Spleen (tissue), 11 donors: ENCODE results near the gene COX6A1. TPM values are rescaled to one million over a fixed set of nuclear protein-coding genes. Genes with fewer than 3 reads are reported as not detected.

Experiments
- DNase-seq: peaks from one replicate; pipeline ENCODE4 v3.0.0-alpha.2; 2020
- H3K27ac ChIP-seq, 8 donors: fragments of 200-600 bp; sonication (generic) in 7 of 8; 1 replicate in 4 of 8; 2 replicates in 4 of 8; pipeline versions ENCODE4 v1.5.0 to v1.8.0; 2016 to 2021; ENCODE audit warnings: inconsistent platforms in 4 of 8, mild to moderate bottlenecking in 4 of 8, moderate library complexity in 1 of 8
- H3K27me3 ChIP-seq, 7 donors: fragments of 200-600 bp; sonication (generic) in 6 of 7; replicated peaks in 1 of 7; 1 replicate in 4 of 7; 2 replicates in 3 of 7; pipeline versions ENCODE4 v1.5.0 to v1.8.0; 2016 to 2021; ENCODE audit warnings: inconsistent platforms in 3 of 7, mild to moderate bottlenecking in 1 of 7
- H3K36me3 ChIP-seq, 6 donors: fragments of 200-600 bp; sonication (generic) in 5 of 6; 1 replicate in 4 of 6; 2 replicates in 2 of 6; pipeline versions ENCODE4 v1.5.0 to v1.8.0; 2016 to 2021; ENCODE audit warnings: inconsistent platforms in 2 of 6
- H3K4me1 ChIP-seq, 6 donors: fragments of 200-600 bp; sonication (generic) in 5 of 6; 1 replicate in 3 of 6; 2 replicates in 3 of 6; pipeline versions ENCODE4 v1.5.0 to v1.8.0; 2016 to 2021; ENCODE audit warnings: inconsistent platforms in 3 of 6
- H3K4me3 ChIP-seq, 8 donors: fragments of 200-600 bp; sonication (generic) in 7 of 8; 1 replicate in 4 of 8; 2 replicates in 4 of 8; pipeline versions ENCODE4 v1.5.0 to v1.8.0; 2016 to 2021; ENCODE audit warnings: inconsistent platforms in 4 of 8, mild to moderate bottlenecking in 4 of 8, moderate library complexity in 2 of 8
- H3K9me3 ChIP-seq, 8 donors: fragments of 200-600 bp; sonication (generic) in 7 of 8; 1 replicate in 4 of 8; 2 replicates in 4 of 8; pipeline versions ENCODE4 v1.5.0 to v1.8.0; 2016 to 2021; ENCODE audit warnings: inconsistent platforms in 4 of 8
- CTCF ChIP-seq, 11 experiments: fragments of 200-600 bp in 7 of 11; fragments of 450-650 bp in 4 of 11; sonication (generic) in 4 of 11; IDR thresholded peaks in 8 of 11; conservative IDR thresholded peaks in 3 of 11; 1 replicate in 7 of 11; 2 replicates in 4 of 11; pipeline versions ENCODE4 v1.4.0 to v1.8.0; 2016 to 2021; ENCODE audit warnings: antibody characterized with exemption in 11 of 11, inconsistent platforms in 4 of 11, mild to moderate bottlenecking in 1 of 11
- POLR2A ChIP-seq, 3 donors: fragments of 450-650 bp; IDR thresholded peaks; one replicate each; pipeline ENCODE4 v1.5.1; 2017; ENCODE audit warnings: antibody characterized with exemption in 3 of 3, mild to moderate bottlenecking in 1 of 3
- POLR2AphosphoS5 ChIP-seq, 3 donors: sonication (generic); formaldehyde crosslinking; IDR thresholded peaks; one replicate each; pipeline ENCODE4 v1.5.1; 2017; ENCODE audit warnings: antibody characterized with exemption in 3 of 3
- WGBS, 5 donors: extraction: QIAGEN DNeasy Blood & Tissue Kit in 3 of 5; methylation state at CpG; one replicate each; pipeline versions ENCODE4 v1.1.5 to v1.1.7; 2013 to 2018; 5-methylcytosine and 5-hydroxymethylcytosine counted together
- intact Hi-C: fragments of 100-400 bp; cut with DNase I; formaldehyde crosslinking; loops from one replicate; pipeline ENCODE4 v1.15.0; 2023; ENCODE audit warnings: low total_unique reads
- polyA plus RNA-seq, 3 donors: library from polyadenylated mRNA; stranded (reverse); fragments of 200-250 nt; gene quantifications; one replicate each; pipeline ENCODE4 v1.2.1, GENCODE V29; 2013
- total RNA-seq, 7 donors: library from RNA; depleted of rRNA in 3 of 7; stranded (reverse); fragments of >200 nt in 3 of 7; fragmentation: NEBNext Ultra II Directional in 4 of 7; extraction: Animal tissue kit (Norgen Biotek cat#: 25700) in 4 of 7; gene quantifications; one replicate each; pipeline versions ENCODE4 v1.1.0 to v1.2.1, GENCODE V29; 2016 to 2021
- donor health status: healthy with polysubstance abuse.
- donor health status: DM: no; HTN: no; CAD: no; lungs with moderate emphysema.
- donor health status: DM: no; HTN: no; CAD: no.
- donor health status: Bipolar disorder and iron deficiency.
- donor health status: healthy.
- donor health status: DM: no; HTN: no; CAD: no.
- donor health status: DM: yes; HTN: yes; CAD: no.

Gene COX6A1
- total and polyA plus RNA-seq, 10 donors: 182 to 551 (median 390) TPM

GRCh38 chr12:120490325-120490724, 52.4 kb downstream of the COX6A1 start:
- Histone ChIP-seq H3K4me3 (no peak overlapping the region), H3K27ac (no peak overlapping the region), H3K36me3 (peaks cover 0 to 7% (median 0%) of the 10 kb centered on the region in 6 donors), H3K9me3 (no peaks in the 10 kb centered on the region), H3K27me3 (no peaks in the 10 kb centered on the region), H3K4me1 (peaks cover 4 to 10% (median 6%) of the 10 kb centered on the region in 6 donors)
- 90 to 98% (median 95%) methylated on average over 5 of the region's 5 CpGs for WGBS, 5 donors
- TF ChIP-seq POLR2AphosphoS5 (IDR thresholded peaks at IDR 0.05) (no peak), POLR2A (IDR thresholded peaks at IDR 0.05) (no peak), CTCF (IDR thresholded peaks at IDR 0.05 in 8 of 11, conservative IDR thresholded peaks at IDR 0.05 in 3 of 11) (no peak)
- intact Hi-C loops: no loop called here
- DNase-seq: no peak

Other genes with a start within 250 kb of the COX6A1 start
- 100 to 1,000 TPM in 4 of 7 donors, 10 to 100 TPM in 3; 91.6 to 131 (median 106) TPM for gene GCN1, start 243.4 kb upstream of the COX6A1 start, total RNA-seq
- 10 to 100 TPM; 10.4 to 22.1 (median 14.5) TPM for gene GCN1, start 243.4 kb upstream of the COX6A1 start, polyA plus RNA-seq
- gene RPLP0, start 237.0 kb upstream of the COX6A1 start, total RNA-seq: 1,000 to 10,000 TPM; 1,023 to 1,741 (median 1,286) TPM
- 1,000 to 10,000 TPM; 3,423 to 5,071 (median 3,908) TPM for gene RPLP0, start 237.0 kb upstream of the COX6A1 start, polyA plus RNA-seq
- 100 to 1,000 TPM in 5 of 7 donors, 10 to 100 TPM in 2; 91.8 to 161 (median 149) TPM for gene PXN, start 172.4 kb upstream of the COX6A1 start, total RNA-seq
- gene PXN, start 172.4 kb upstream of the COX6A1 start, polyA plus RNA-seq: 10 to 100 TPM; 22.3 to 49.8 (median 35.6) TPM
- gene RNU4-2, start 146.2 kb upstream of the COX6A1 start, total RNA-seq: over 10,000 TPM in 4 of 7 donors, under 1 TPM in 3; under 0.01 to 20,748 (median 15,186) TPM
- gene RNU4-2, start 146.2 kb upstream of the COX6A1 start, polyA plus RNA-seq: not detected
- gene RNU4-1, start 144.9 kb upstream of the COX6A1 start, total RNA-seq: 1,000 to 10,000 TPM in 4 of 7 donors, under 1 TPM in 2, not detected in 1; under 0.01 to 7,358 (median 2,736) TPM
- gene RNU4-1, start 144.9 kb upstream of the COX6A1 start, polyA plus RNA-seq: not detected
- 1 to 10 TPM in 6 of 7 donors, under 1 TPM in 1; 0.66 to 2.6 (median 1.7) TPM for gene SIRT4, start 135.8 kb upstream of the COX6A1 start, total RNA-seq
- 1 to 10 TPM; 1.2 to 1.4 (median 1.3) TPM for gene SIRT4, start 135.8 kb upstream of the COX6A1 start, polyA plus RNA-seq
- gene PLA2G1B, start 110.3 kb upstream of the COX6A1 start, total RNA-seq: 1 to 10 TPM in 3 of 7 donors, not detected in 4; 1.1 to 1.9 (median 1.4) TPM
- under 1 TPM; 0.29 to 0.83 (median 0.56) TPM for gene PLA2G1B, start 110.3 kb upstream of the COX6A1 start, polyA plus RNA-seq
- gene MSI1, start 68.9 kb upstream of the COX6A1 start, total RNA-seq: under 1 TPM in 1 of 7 donors, not detected in 6; 0.35 TPM
- gene MSI1, start 68.9 kb upstream of the COX6A1 start, polyA plus RNA-seq: under 1 TPM in 2 of 3 donors, not detected in 1; 0.02 to 0.03 TPM
- 10 to 100 TPM; 10.2 to 15.9 (median 12.9) TPM for gene TRIAP1, start 8.3 kb downstream of the COX6A1 start, total RNA-seq
- 10 to 100 TPM; 31.0 to 35.9 (median 34.1) TPM for gene TRIAP1, start 8.3 kb downstream of the COX6A1 start, polyA plus RNA-seq
- gene GATC, start 8.3 kb downstream of the COX6A1 start, total RNA-seq: 10 to 100 TPM; 16.1 to 26.0 (median 23.3) TPM
- 10 to 100 TPM in 1 of 3 donors, 1 to 10 TPM in 2; 7.0 to 12.4 (median 8.9) TPM for gene GATC, start 8.3 kb downstream of the COX6A1 start, polyA plus RNA-seq
- 100 to 1,000 TPM; 107 to 166 (median 142) TPM for gene SRSF9, start 31.6 kb downstream of the COX6A1 start, total RNA-seq
- 100 to 1,000 TPM; 119 to 160 (median 143) TPM for gene SRSF9, start 31.6 kb downstream of the COX6A1 start, polyA plus RNA-seq
- 100 to 1,000 TPM in 6 of 7 donors, 10 to 100 TPM in 1; 84.1 to 220 (median 152) TPM for gene DYNLL1, start 58.0 kb downstream of the COX6A1 start, total RNA-seq
- 100 to 1,000 TPM; 164 to 338 (median 313) TPM for gene DYNLL1, start 58.0 kb downstream of the COX6A1 start, polyA plus RNA-seq
- gene COQ5, start 91.0 kb downstream of the COX6A1 start, total RNA-seq: 10 to 100 TPM; 18.6 to 24.0 (median 20.2) TPM
- gene COQ5, start 91.0 kb downstream of the COX6A1 start, polyA plus RNA-seq: 10 to 100 TPM; 29.2 to 34.6 (median 32.5) TPM
- 100 to 1,000 TPM; 172 to 428 (median 248) TPM for gene RNF10, start 96.2 kb downstream of the COX6A1 start, total RNA-seq
- gene RNF10, start 96.2 kb downstream of the COX6A1 start, polyA plus RNA-seq: 100 to 1,000 TPM; 101 to 134 (median 125) TPM
- 10 to 100 TPM; 28.1 to 54.0 (median 40.1) TPM for gene POP5, start 143.3 kb downstream of the COX6A1 start, total RNA-seq
- 10 to 100 TPM; 77.6 to 84.1 (median 78.5) TPM for gene POP5, start 143.3 kb downstream of the COX6A1 start, polyA plus RNA-seq
- 1 to 10 TPM in 1 of 7 donors, under 1 TPM in 5, not detected in 1; 0.27 to 1.2 (median 0.60) TPM for gene CABP1, start 202.5 kb downstream of the COX6A1 start, total RNA-seq
- gene CABP1, start 202.5 kb downstream of the COX6A1 start, polyA plus RNA-seq: 1 to 10 TPM in 1 of 3 donors, under 1 TPM in 2; 0.49 to 2.8 (median 0.57) TPM
- 100 to 1,000 TPM in 1 of 7 donors, 10 to 100 TPM in 6; 60.1 to 117 (median 78.5) TPM for gene MLEC, start 249.0 kb downstream of the COX6A1 start, total RNA-seq
- 10 to 100 TPM in 2 of 3 donors, 1 to 10 TPM in 1; 7.7 to 22.6 (median 10.9) TPM for gene MLEC, start 249.0 kb downstream of the COX6A1 start, polyA plus RNA-seq